Choroid plexus epithelial cell (primary cell): ENCODE results near the gene ZNF541.

Experiments used
- DNase-seq: peaks from one replicate; pipeline ENCODE4 v3.0.0-alpha.2; 2010; ENCODE audit warnings: low read depth
- H3K4me3 ChIP-seq: 2 replicates; pipeline ENCODE4 v1.5.1; 2011; ENCODE audit warnings: low read depth, mild to moderate bottlenecking, control low read depth, low read length, moderate library complexity
- CTCF ChIP-seq: conservative IDR thresholded peaks from 2 replicates; pipeline ENCODE4 v1.5.1; 2011; ENCODE audit warnings: low read depth, mild to moderate bottlenecking, control low read depth, inconsistent platforms, low read length, moderate library complexity

The ZNF541 gene

GRCh38 chr19:47581605-47582319 lies 8.8 kb upstream of the ZNF541 start:
- DNase-seq: no peak
- H3K4me3 ChIP-seq: no peak overlapping the region
- TF ChIP-seq CTCF: no peak

DNA sequence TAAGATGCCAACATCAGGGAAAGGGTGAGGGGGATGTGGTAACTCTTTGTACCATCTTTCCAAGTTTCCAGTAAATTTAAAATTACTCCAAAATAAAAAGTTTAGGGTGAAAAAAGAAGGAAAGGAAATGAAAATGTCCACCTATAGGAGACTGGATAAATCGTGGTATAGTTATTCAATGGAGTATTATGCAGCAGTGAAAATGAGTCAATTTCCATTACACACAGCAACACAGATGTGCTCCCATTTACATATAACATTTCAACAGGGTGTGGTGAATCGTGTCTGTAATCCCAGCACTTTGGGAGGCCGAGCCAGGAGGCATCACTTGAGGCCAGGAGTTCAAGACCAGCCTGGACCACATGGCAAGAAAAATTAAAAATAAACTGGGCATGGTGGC lies 7.4 kb upstream of the ZNF541 start:
- DNase-seq: no peak
- no peak for TF ChIP-seq CTCF
- H3K4me3 ChIP-seq: no peak overlapping the region

DNA sequence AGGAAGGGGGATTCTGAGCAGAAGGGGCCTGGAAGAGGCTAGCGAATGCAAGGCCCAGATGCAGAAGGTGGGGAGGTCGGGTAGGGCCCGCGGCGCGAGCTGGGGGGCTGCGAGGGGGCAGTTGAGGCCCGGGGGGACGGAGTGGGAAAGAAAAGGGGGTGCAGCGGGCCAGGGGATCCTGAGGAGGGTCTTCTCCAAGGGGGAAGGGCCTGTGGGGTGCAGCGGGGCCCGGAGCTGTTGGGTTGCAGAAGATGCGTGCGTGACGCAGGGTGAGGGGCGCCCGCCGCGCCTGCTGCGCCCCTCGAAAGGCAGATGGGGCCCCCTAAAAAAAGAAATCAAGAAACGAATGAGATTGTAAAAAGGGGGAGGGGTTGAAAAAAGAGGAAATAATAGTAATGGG lies 313 bp downstream of the ZNF541 start:
- H3K4me3 ChIP-seq: no peak overlapping the region
- no peak for DNase-seq
- TF ChIP-seq CTCF: no peak

DNA sequence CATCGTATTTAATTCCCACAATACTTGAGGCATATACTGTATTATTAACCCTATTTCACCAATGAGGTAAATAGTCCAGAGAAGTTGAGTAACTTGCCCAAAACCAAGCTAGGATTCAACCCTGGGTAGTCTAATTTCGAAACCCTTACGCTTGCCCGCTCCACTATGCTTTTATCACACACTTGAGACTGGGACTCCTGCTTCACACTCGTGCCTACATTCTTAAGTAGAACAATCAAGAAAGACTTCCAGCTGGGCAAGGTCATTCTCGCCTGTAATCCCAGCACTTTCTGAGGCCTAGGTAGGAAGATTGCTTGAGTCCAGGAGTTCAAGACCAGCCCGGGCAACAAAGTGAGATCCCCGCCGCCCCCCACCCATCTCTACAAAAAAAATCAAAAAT lies 3.6 kb downstream of the ZNF541 start:
- H3K4me3 ChIP-seq: no peak overlapping the region
- no peak for DNase-seq
- no peak for TF ChIP-seq CTCF

DNA sequence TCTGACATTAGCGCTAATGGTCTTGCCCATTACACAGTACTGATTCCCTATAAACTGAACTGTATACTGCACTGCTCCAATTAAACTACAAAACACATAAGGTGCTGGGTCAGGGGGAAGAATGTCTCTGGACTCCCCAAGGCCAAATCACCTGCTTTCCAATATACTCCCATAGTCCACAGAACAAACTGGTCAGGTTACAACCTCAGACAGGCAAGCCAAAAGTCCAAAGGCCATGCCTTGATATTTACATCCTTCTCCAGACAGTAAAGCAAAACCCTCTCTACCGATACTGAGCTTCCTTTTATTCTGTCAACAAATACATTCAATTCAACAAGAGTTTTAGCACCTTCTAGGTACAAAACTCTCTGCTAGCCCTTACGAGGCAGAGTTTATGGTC lies 8.9 kb downstream of the ZNF541 start:
- no peak for TF ChIP-seq CTCF
- H3K4me3 ChIP-seq: no peak overlapping the region
- DNase-seq: no peak

- TF ChIP-seq CTCF: no peak
- no peak overlapping the region for H3K4me3 ChIP-seq
- DNase-seq: no peak
Observed at GRCh38 chr19:47561440-47562057, 11.4 kb downstream of the ZNF541 start.

DNA sequence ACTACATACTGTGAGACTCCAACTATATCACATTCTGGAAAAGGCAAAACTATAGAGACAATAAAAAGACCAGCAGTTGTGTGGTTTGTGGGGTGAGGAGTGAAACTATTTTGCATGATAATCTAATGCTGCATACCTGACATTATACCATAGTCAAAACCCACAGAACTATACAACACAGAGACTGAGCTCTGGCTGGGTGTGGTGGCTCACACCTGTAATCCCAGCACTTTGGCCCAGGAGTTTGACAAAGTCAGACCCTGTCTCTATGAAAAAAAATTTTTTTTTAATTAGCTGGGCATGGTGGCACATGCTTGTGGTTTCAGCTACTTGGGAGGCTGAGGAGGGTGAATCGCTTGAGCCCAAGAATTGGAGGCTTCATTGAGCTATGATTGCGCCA lies 11.9 kb downstream of the ZNF541 start:
- H3K4me3 ChIP-seq: no peak overlapping the region
- DNase-seq: no peak
- TF ChIP-seq CTCF: no peak
